K562 (cell line): Measurements from ENCODE around the gene SZT2. TPM values are rescaled to one million over a fixed set of nuclear protein-coding genes. Genes with fewer than 3 reads are reported as not detected.

Source experiments
- ARHGAP35 ChIP-seq: fragments of 450-650 bp; IDR thresholded peaks from 2 replicates; pipeline ENCODE4 v1.6.1; 2018; ENCODE audit not compliant: partially characterized antibody
- ELK3 ChIP-seq: fragments of 450-650 bp; formaldehyde crosslinking; IDR thresholded peaks from 2 replicates; pipeline ENCODE4 v1.4.0; 2020; ENCODE audit warnings: mild to moderate bottlenecking
- FOXM1 ChIP-seq, 2 experiments: fragments of 450-650 bp in 1 of 2; sonication (generic) in 1 of 2; formaldehyde crosslinking in 1 of 2; IDR thresholded peaks; 2 replicates each; pipeline versions ENCODE4 v1.6.1 to v1.9.0; 2017 to 2022; ENCODE audit warnings: low read depth in 2 of 2, mild to moderate bottlenecking in 2 of 2, missing genetic modification reagents in 1 of 2, moderate library complexity in 1 of 2
- GATAD2B ChIP-seq: fragments of 450-650 bp; IDR thresholded peaks from 2 replicates; pipeline ENCODE4 v1.6.1; 2017; ENCODE audit warnings: mild to moderate bottlenecking, borderline replicate concordance
- MCM7 ChIP-seq, 2 experiments: fragments of 450-650 bp; IDR thresholded peaks; 2 replicates each; pipeline ENCODE4 v1.6.1; 2016 to 2018
- SP1 ChIP-seq: sonication (generic); formaldehyde crosslinking; IDR thresholded peaks from 2 replicates; pipeline ENCODE4 v1.8.1; 2022; ENCODE audit warnings: mild to moderate bottlenecking, missing genetic modification reagents
- ZNF224 ChIP-seq: sonication (generic); formaldehyde crosslinking; IDR thresholded peaks from 2 replicates; pipeline ENCODE4 v1.8.0; 2022; ENCODE audit warnings: mild to moderate bottlenecking, missing genetic modification reagents
- ZNF239 ChIP-seq: fragments of 250-450 bp; sonication (Bioruptor Pico); IDR thresholded peaks from 2 replicates; pipeline ENCODE4 v1.4.0; 2020; ENCODE audit warnings: mild to moderate bottlenecking
- ZNF24 ChIP-seq: fragments of 450-650 bp; IDR thresholded peaks from 2 replicates; pipeline ENCODE4 v1.6.1; 2016
- polyA plus RNA-seq, 8 experiments: library from polyadenylated mRNA; depleted of rRNA in 4 of 8; stranded (reverse) in 5 of 8; unstranded in 3 of 8; fragments of >200 nt; fragmentation: Nextera tagmentation in 2 of 8; fragmentation: Illumina TruSeq in 1 of 8; extraction: Ambion mirVana in 2 of 8; extraction: Trizol in 1 of 8; gene quantifications; 2 replicates each; pipeline versions ENCODE4 v1.2.1 to v1.2.3, GENCODE V29; 2011 to 2014; ENCODE audit warnings: inconsistent platforms in 1 of 8, missing spikeins in 1 of 8
- total RNA-seq, 7 experiments: library from RNA; depleted of rRNA in 6 of 7; stranded (reverse); fragments of >200 nt in 6 of 7; fragmentation: Illumina TruSeq in 2 of 7; extraction: Trizol in 2 of 7; gene quantifications; 2 replicates each; pipeline versions ENCODE4 v1.2.1 to v1.2.3, GENCODE V29; 2011 to 2021; ENCODE audit warnings: low replicate concordance in 1 of 7
- TF ChIP-seq, protein P1 (sequence below): sonication (generic); IDR thresholded peaks from 2 replicates; pipeline ENCODE4 v1.6.1; 2016
- TF ChIP-seq, protein P2 (sequence below), 2 experiments: fragments of 450-650 bp; IDR thresholded peaks; 2 replicates each; pipeline ENCODE4 v1.6.1; 2016; ENCODE audit warnings: mild to moderate bottlenecking in 2 of 2, borderline replicate concordance in 1 of 2, low read depth in 1 of 2, moderate library complexity in 1 of 2
- TF ChIP-seq, protein P3 (sequence below): IDR thresholded peaks from 3 replicates; pipeline ENCODE4 v1.6.1; 2011; ENCODE audit warnings: borderline replicate concordance, mild to moderate bottlenecking, moderate library complexity; ENCODE audit not compliant: insufficient read length; ENCODE audit errors: extremely low read depth

The SZT2 gene
- total and polyA plus RNA-seq, 9 of the 15 experiments (the other 6 are each of a cell fraction or from before 2014, with no cell fraction given), result 0.88 to 31.0 (median 12.8) TPM

DNA sequence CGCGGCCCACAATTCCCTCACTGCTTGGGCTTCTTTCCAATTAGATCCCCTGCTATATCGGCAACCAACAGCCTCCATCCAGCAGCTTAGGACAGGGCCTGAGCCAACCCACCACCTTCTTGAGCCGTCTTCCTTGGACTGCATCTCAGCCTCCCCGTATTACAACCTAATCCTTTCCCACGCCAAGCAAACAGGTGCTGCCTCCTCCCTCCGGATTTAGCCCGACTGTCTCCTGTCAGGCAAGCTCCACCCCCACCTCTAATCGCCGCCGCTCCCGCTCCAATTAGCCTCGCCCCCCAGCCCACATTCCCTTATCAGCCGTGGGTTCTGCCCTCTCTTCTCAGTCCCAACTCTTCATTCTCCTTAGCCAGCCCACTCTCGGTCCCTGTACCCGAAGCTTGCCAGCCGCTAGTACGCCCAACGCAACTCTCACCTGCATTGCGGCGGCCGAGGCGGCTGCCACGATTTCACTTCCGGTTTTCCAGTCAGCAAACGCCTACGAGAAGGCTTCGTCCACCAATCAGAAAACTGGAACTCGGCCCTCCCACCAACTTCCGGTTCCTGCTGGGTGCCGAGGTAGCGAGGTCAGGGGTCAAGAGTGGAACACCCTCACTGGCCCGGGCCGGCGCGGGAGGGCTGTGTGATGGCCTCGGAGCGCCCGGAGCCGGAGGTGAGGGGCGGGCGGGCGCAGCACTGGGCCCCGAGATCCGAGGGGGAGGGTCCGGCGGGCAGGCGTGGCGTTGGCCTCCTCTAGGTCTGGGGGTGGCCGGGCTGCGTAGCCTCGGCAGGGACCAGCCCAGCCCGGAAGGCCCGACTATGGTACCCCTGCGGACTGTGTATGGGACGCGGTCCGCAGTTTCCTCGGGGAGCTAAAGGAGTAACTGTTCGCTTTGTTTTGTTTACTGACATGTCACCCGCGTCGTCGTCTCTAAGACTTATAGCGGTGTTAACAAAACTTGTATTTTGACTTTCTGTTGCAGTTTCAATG, at the start of gene SZT2, which contains the start of gene MED8 (continued):
- no peak for TF ChIP-seq ZNF224 (CRISPR knock-in tag)
- TF ChIP-seq ZNF24, result no peak
- TF ChIP-seq, protein P1, sequence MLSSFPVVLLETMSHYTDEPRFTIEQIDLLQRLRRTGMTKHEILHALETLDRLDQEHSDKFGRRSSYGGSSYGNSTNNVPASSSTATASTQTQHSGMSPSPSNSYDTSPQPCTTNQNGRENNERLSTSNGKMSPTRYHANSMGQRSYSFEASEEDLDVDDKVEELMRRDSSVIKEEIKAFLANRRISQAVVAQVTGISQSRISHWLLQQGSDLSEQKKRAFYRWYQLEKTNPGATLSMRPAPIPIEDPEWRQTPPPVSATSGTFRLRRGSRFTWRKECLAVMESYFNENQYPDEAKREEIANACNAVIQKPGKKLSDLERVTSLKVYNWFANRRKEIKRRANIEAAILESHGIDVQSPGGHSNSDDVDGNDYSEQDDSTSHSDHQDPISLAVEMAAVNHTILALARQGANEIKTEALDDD, result no peak
- no peak for TF ChIP-seq GATAD2B
- TF ChIP-seq, protein P2, sequence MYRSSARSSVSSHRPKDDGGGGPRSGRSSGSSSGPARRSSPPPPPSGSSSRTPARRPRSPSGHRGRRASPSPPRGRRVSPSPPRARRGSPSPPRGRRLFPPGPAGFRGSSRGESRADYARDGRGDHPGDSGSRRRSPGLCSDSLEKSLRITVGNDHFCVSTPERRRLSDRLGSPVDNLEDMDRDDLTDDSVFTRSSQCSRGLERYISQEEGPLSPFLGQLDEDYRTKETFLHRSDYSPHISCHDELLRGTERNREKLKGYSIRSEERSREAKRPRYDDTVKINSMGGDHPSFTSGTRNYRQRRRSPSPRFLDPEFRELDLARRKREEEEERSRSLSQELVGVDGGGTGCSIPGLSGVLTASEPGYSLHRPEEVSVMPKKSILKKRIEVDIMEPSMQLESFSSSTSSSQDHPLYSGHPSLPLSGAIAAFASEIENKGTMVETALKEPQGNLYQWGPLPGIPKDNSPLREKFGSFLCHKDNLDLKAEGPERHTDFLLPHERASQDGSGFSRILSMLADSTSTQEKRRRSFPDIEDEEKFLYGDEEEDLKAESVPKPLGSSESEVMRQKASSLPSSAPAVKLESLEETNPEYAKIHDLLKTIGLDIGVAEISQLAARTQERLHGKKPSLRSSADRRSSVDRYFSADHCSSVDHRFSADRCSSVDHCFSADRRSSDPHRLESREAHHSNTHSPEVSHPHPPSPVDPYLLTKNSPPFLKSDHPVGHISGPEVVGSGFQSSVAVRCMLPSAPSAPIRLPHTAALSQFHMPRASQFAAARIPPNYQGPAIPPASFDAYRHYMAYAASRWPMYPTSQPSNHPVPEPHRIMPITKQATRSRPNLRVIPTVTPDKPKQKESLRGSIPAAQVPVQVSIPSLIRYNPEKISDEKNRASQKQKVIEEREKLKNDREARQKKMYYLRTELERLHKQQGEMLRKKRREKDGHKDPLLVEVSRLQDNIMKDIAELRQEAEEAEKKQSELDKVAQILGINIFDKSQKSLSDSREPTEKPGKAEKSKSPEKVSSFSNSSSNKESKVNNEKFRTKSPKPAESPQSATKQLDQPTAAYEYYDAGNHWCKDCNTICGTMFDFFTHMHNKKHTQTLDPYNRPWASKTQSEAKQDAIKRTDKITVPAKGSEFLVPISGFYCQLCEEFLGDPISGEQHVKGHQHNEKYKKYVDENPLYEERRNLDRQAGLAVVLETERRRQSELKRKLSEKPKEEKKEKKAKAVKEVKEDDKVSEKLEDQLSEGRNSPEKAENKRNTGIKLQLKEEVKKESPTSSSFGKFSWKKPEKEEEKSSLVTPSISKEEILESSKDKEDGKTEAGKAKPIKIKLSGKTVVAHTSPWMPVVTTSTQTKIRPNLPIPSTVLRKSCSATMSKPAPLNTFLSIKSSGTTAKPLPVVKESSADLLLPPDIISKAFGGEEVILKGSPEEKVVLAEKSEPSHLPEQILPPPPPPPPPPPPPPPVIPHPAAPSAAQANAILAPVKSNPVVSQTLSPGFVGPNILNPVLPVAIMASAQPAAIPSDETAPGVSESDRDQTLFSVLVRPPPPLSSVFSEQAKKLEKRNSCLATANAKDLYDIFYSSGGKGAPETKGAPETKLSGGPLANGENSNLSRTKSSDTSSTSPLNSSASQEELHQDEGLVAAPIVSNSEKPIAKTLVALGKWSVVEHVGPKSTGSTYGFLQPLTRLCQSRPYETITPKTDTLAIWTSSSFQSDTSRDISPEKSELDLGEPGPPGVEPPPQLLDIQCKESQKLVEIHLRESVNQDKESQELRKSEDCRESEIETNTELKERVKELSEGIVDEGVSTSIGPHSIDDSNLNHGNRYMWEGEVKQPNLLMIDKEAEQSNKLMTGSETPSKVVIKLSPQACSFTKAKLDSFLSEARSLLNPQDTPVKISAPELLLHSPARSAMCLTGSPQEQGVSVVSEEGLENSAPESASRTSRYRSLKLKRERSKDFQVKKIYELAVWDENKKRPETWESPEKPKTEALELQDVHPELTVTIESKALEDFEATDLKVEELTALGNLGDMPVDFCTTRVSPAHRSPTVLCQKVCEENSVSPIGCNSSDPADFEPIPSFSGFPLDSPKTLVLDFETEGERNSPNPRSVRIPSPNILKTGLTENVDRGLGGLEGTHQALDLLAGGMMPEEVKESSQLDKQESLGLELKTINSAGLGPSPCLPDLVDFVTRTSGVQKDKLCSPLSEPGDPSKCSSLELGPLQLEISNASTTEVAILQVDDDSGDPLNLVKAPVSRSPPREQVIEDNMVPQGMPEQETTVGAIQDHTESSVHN (IDR thresholded peaks at IDR 0.05; ENCODE audit: borderline replicate concordance in 1 of 2, low read depth in 1 of 2), result peak in 1 of 2 experiments; percentile 87; a peak in 1 of 4 replicates
- TF ChIP-seq SP1 (CRISPR knock-in tag), result peak; percentile 78
- 0 out of 2 replicates have a peak, but pooled peaks have one; percentile 27 for TF ChIP-seq FOXM1 (IDR thresholded peaks at IDR 0.05; ENCODE audit: low read depth)
- TF ChIP-seq FOXM1 (CRISPR knock-in tag; IDR thresholded peaks at IDR 0.05; ENCODE audit: low read depth), result 0 out of 2 replicates have a peak, but pooled peaks have one; percentile 28
- TF ChIP-seq ELK3 (CRISPR knock-in tag), result no peak
- TF ChIP-seq ZNF239 (CRISPR knock-in tag), result no peak
- TF ChIP-seq, protein P3, sequence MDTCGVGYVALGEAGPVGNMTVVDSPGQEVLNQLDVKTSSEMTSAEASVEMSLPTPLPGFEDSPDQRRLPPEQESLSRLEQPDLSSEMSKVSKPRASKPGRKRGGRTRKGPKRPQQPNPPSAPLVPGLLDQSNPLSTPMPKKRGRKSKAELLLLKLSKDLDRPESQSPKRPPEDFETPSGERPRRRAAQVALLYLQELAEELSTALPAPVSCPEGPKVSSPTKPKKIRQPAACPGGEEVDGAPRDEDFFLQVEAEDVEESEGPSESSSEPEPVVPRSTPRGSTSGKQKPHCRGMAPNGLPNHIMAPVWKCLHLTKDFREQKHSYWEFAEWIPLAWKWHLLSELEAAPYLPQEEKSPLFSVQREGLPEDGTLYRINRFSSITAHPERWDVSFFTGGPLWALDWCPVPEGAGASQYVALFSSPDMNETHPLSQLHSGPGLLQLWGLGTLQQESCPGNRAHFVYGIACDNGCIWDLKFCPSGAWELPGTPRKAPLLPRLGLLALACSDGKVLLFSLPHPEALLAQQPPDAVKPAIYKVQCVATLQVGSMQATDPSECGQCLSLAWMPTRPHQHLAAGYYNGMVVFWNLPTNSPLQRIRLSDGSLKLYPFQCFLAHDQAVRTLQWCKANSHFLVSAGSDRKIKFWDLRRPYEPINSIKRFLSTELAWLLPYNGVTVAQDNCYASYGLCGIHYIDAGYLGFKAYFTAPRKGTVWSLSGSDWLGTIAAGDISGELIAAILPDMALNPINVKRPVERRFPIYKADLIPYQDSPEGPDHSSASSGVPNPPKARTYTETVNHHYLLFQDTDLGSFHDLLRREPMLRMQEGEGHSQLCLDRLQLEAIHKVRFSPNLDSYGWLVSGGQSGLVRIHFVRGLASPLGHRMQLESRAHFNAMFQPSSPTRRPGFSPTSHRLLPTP, result no peak
- peak; percentile 37 for TF ChIP-seq ARHGAP35
- no peak for TF ChIP-seq MCM7 (IDR thresholded peaks at IDR 0.05)
